HG03558 (cell line): ENCODE measurements around the gene SEL1L2.

Source experiments
- ATAC-seq: cut with Tn5 transposase; IDR thresholded peaks from one replicate; pipeline ENCODE4 v1.9.1; 2021; ENCODE audit warnings: moderate number of reproducible peaks; ENCODE audit not compliant: unreplicated experiment; ENCODE audit errors: extremely low read depth

SEL1L2 gene

DNA sequence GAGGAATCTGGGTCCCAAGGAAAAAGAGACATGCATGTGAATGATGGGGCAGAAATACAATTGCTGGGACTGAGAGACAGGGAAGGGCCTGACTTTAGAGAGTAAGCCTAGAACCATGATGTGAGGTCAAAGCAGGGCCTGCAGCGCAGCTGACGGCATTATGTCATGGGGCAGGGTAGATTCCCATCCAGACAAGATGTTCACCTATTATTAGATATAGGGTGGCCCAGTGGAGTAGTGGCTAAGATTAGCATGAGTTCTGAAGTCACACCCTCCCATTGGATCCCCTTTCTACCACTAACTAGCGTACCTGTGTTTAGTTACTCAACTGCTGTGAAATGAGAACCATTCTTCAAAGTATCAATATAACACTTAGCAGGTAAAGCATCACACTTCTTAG lies 166.0 kb downstream of the SEL1L2 start:
- ATAC-seq, result no peak

DNA sequence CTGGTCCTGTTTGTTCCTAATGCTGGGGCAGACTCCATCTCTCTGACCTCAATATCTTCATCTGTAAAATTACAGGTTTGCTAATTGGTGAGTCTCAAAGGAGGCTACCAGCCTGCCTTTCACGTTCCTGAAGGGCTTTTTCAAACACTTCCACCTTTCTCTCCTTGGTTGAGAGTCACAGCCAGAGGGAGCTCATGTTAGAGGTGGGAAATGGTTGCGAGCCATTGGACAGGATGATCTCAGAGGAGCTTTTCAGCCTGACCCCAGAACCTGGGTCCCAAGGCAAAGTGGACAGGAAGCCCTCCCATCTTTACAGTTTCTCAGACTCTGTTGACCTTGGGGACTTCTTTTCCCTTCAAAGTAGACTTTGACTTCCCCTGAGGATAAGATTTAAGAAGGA lies 168.0 kb downstream of the SEL1L2 start:
- ATAC-seq, result no peak

DNA sequence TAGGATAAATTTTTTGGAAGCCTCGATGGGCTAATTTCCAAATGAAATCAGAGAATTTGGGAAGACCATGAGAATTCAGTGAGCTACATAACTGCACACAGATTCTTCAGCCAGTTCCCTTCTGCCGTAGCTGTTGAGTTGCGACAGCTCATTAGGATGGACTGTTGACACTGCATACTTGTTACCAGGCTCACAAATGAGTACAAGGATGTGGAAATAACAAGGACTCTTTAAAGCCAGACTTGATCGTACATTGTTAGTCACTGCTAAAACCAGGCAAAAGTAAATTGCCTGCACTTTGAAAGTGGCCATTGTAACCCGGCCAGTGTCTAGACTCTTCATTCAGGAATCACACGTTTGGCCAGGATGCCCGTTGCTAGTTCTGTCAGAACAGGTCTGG lies 168.5 kb downstream of the SEL1L2 start:
- no peak for ATAC-seq

DNA sequence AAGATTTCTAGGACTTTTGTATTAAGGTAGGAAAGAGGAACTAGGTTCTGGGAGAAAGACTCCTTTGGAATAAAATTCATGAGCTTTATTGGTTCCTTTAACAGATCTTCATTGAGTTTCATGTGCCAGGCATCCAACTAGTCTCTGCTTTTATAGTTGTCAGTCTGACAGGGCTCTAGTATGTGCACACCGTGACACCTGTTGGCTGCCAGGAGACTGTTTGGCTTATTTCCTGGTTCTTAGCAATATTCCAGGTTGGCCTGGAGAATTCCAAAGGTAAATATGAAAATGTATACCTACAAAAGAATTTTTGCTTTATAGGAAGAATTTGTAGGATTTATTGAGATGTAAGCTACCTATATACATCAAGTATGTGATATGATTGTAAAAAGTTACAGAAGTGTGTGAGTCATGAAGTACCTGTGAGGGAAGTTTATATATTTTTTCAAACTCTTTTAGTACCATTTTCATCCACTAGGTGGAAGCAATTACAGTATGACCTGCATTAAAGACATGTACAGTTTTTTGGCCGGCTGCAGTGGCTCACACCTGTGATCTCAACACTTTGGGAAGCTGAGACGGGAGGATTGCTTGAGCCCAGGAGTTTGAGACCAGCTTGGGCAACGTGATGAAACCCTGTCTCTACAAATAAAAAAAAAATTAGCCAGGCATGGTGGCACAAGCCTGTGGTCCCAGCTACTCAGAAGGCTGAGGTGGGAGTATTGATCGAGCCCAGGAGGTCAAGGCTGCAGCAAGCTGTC lies 170.3 kb downstream of the SEL1L2 start:
- ATAC-seq, result peak; percentile 77

DNA sequence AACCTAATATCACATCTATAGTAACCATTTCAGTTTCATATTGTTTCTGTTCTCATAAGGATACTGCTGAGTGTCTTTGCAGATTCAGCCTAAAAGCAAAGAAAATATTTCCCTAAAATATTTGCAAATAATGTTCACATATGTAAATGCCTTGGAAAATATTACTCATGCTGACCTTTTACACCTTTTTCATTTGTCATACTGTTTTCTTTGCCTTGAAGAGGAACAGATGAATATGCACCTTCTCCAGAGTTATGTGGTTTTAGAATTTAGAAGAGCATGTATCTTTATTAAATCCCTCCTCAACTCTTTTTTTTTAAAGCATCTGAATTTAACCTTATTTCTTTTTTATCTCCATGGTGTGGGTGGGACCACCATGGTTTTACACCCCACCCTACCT lies 173.1 kb downstream of the SEL1L2 start:
- no peak for ATAC-seq

DNA sequence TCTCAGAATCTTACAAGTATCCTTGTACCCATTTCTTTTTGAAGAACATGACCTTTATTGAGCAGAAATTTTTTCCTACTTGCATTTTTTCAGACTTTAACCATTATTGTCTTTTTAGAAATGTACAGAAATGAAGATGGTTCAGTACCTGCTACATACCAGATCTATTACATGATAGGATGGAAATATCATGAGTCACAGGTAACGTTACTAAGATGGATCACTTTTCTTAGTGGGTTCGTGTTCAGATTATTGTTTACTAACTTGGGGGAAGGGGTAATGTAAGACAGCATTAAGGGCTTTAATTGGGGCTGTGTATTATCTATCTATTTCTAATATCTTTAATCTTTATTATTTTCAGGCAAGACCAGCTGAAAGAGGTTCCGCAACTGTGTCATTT lies 173.7 kb downstream of the SEL1L2 start:
- no peak for ATAC-seq

DNA sequence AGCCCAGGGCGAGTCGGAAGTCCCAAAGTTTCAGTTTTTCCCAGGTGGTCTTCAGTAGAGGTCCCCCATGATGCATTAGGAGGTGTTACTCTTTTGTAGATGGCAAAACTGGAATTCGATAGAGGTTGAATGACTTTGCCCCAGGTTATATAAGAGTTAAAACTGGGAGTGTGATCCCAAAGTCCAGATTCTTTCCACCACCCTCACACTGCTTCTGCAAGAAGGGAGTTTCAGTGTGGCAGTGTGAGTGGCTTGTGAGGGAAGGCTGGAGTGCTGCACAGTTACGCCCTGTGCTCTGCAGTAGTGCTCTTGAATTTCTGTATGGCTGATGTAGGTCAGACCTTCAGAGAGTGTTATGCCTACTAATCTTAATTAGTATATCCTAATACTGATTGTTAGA lies 175.7 kb downstream of the SEL1L2 start:
- no peak for ATAC-seq

DNA sequence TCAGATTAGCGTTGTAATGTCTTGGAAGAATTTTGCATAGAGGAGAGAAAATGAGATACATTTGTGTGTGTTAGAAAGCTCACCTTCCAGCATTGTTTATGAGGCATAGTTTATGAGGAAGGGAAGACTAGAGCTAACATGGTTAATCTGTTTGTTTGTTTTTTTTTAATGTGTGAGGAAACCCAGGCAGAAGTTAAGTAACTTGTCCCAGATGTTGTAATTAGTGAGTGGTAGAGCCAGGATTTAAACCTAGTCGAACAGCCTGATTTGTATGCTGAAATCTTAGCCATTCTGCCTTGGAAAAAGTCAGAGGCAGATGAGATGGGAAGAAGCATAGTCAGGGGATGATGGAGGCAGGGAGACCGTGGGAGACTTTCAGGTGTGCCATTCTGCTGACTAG lies 176.5 kb downstream of the SEL1L2 start:
- ATAC-seq, result no peak

DNA sequence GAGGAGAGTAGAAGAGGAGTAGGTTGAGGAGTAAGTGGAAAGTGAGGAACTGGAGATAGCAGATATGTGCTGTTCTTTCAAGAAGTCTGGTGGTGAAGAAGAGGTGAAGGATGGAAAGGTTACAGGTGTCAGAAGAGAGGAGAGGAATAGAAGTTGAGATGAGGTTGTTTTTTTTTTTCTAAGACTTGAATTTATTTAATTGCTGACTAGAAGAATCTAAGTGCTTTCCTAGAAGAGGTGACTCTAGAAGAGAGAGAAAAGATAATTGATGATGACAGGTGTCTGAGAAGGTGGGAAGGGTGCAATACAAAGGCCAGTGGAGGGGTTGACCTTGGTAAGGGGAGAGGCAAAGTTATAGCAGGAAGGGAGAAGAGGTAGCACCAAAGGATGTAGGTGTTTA lies 180.0 kb downstream of the SEL1L2 start:
- no peak for ATAC-seq

DNA sequence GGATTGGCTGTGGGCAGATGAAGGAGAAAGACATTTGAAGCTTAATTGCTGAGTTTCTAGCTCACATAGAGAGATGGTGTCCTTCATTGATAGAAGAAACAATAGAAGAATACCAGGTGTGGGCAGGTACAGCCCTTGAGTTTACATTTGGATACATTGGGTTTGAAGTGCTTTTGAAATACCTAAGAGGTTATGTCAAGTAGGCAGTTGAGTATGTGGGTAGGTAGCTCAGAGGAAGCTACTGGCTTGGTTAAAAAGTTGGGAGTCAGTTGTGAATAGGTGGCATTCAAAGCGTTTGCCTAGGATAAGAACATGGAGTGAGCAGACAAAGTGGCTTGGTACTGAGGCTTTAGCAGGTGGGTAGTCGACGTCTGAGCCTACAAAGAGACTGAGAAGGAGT lies 180.6 kb downstream of the SEL1L2 start:
- no peak for ATAC-seq

DNA sequence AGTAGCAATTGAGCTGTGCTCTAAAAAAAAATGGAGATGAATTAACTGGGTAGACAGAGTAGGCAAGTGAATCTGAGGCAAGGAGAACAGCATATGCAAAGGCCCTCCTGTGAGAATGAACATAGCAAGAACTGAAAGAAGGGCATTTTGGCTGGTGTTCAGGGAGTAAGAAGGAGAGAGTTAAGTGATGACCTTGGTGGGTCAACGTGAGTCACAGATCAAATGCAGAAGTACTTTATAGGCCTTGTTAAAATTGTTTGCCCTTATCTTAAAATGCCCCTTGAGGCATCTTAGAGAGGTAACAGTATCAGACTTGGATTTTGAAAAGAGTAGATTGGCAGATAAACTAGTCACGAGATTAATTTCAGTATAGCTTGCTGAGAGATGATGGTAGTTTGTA lies 181.0 kb downstream of the SEL1L2 start:
- no peak for ATAC-seq

DNA sequence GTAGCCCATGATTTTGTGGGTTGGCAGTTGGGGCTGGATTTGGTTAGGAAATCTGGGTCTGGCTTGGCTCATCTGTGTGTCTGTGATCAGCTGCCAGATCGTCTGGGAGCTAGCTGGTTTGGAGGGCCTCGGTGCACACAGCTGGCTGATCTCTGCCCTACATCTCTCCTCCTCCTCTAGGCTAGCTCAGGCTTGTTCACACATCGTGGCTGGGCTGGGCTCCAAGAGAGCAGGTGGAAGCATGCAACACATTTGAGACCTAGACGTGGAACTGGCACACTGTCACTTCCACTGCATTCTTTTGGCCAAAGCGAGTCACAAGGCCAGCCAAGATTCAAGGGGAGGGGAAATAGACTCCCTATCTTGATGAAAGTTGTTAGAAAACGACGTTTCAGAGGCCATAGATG lies 189.7 kb downstream of the SEL1L2 start:
- ATAC-seq, result no peak

DNA sequence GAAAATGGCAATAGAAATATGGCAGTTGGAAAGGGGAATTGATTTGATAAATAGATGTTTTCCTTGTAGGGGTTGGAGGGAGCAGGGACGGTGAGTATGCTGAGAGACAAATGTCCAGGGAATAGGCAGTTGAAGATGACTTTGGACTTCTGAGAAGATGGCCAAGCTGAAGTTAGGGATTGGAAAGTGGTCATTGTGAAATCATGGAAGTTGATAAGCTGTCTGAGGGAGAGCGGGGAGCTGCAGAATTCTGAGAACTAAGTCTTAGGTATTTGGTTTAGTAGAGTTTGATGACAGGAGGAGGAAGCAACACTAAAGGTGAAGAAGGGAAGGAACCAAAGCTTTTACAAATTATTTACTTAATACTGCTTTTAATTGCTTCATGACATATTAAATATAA lies 190.4 kb downstream of the SEL1L2 start:
- no peak for ATAC-seq
